GM12878 (cell line): Measurements from ENCODE around the gene FOLR3. TPM values are rescaled to one million over a fixed set of nuclear protein-coding genes. Genes with fewer than 3 reads are reported as not detected.

Experiments
- ATAC-seq: fragments of 200-7000 bp; cut with Tn5 transposase; 3 replicates; pipeline ENCODE4 v1.9.1; 2020; ENCODE audit warnings: mild to moderate bottlenecking, moderate library complexity
- BruUV-seq: library from RNA; stranded (reverse); fragments of 400-500 nt; replicated peaks from 2 replicates; lab custom pipeline; 2021; lab: Mats Ljungman, UMichigan
- CTCF ChIA-PET: fragments of 300-600 bp; sonication (Branson Sonifier 250); formaldehyde crosslinking; extraction: SDS; loops from one replicate; lab custom pipeline; 2021; ENCODE audit warnings: inconsistent platforms; lab: Yijun Ruan, JAX
- POLR2A ChIA-PET: fragments of 350-600 bp; formaldehyde crosslinking; extraction: SDS; loops from one replicate; lab custom pipeline; 2021; ENCODE audit warnings: inconsistent platforms; lab: Charles Lee
- RAD21 ChIA-PET: fragments of 300-600 bp; sonication (Branson Sonifier 250); formaldehyde crosslinking; loops from one replicate; lab custom pipeline; 2023; ENCODE audit warnings: antibody characterized with exemption; ENCODE audit not compliant: unreplicated experiment; lab: Charles Lee
- SMC1A ChIA-PET: fragments of 300-600 bp; sonication (Branson Sonifier 250); formaldehyde crosslinking; loops from one replicate; lab custom pipeline; 2023; ENCODE audit not compliant: unreplicated experiment, uncharacterized antibody; lab: Charles Lee
- DNase-seq: peaks from one replicate; pipeline ENCODE4 v3.0.0-alpha.2; 2011; ENCODE audit warnings: low read depth, low spot score
- FAIRE-seq: peaks from 3 replicates; lab custom pipeline; 2011; peaks lifted over from hg19 to GRCh38; lab: Jason Lieb, UNC
- H2AFZ ChIP-seq: 2 replicates; pipeline ENCODE4 v1.6.0; 2011; ENCODE audit warnings: low read depth, low read length, control low read depth; ENCODE audit not compliant: control insufficient read depth
- H3K27ac ChIP-seq: 2 replicates; pipeline ENCODE4 v1.5.1; 2011; ENCODE audit warnings: control low read depth; ENCODE audit not compliant: control insufficient read depth, insufficient read depth
- H3K27me3 ChIP-seq, 2 experiments: replicated peaks in 1 of 2; 2 replicates each; pipeline versions ENCODE4 v1.6.0 to v1.6.1; 2011; ENCODE audit warnings: low read length in 1 of 2; ENCODE audit not compliant: control insufficient read depth in 2 of 2, insufficient read depth in 2 of 2
- H3K36me3 ChIP-seq, 2 experiments: 2 replicates each; pipeline ENCODE4 v1.5.1; 2011; ENCODE audit warnings: low read length in 1 of 2; ENCODE audit not compliant: control insufficient read depth in 2 of 2, insufficient read depth in 2 of 2
- H3K4me1 ChIP-seq: 2 replicates; pipeline ENCODE4 v1.6.1; 2011; ENCODE audit warnings: mild to moderate bottlenecking, low read length, moderate library complexity, mixed read lengths; ENCODE audit not compliant: control insufficient read depth, insufficient read depth
- H3K4me2 ChIP-seq: 2 replicates; pipeline ENCODE4 v1.6.0; 2011; ENCODE audit warnings: control low read depth; ENCODE audit not compliant: control insufficient read depth, insufficient read depth
- H3K4me3 ChIP-seq: fragments of 200-600 bp; sonication (generic); 2 replicates; pipeline ENCODE4 v1.5.1; 2016
- H3K79me2 ChIP-seq: 2 replicates; pipeline ENCODE4 v1.6.0; 2011; ENCODE audit warnings: low read length; ENCODE audit not compliant: control insufficient read depth, insufficient read depth
- H3K9ac ChIP-seq: 2 replicates; pipeline ENCODE4 v1.8.0; 2011; ENCODE audit warnings: low read length, control low read depth, mixed read lengths; ENCODE audit not compliant: control insufficient read depth, insufficient read depth
- H3K9me3 ChIP-seq: replicated peaks from 3 replicates; pipeline ENCODE4 v1.5.1; 2011; ENCODE audit warnings: mild to moderate bottlenecking, low read length; ENCODE audit not compliant: control insufficient read depth, insufficient read depth
- H4K20me1 ChIP-seq: 2 replicates; pipeline ENCODE4 v1.6.0; 2011; ENCODE audit not compliant: control insufficient read depth, insufficient read depth
- CBFB ChIP-seq: IDR thresholded peaks from 2 replicates; pipeline ENCODE4 v1.6.1; 2016; ENCODE audit warnings: antibody characterized with exemption, low read depth
- JUND ChIP-seq: IDR thresholded peaks from 2 replicates; pipeline ENCODE4 v1.6.1; 2012; ENCODE audit warnings: low read depth, mild to moderate bottlenecking, low read length, improper control_type of control experiment, moderate library complexity
- KAT2A ChIP-seq: conservative IDR thresholded peaks from 2 replicates; pipeline ENCODE4 v1.6.1; 2011; ENCODE audit warnings: low read depth, low read length; ENCODE audit not compliant: control insufficient read depth
- LARP7 ChIP-seq: fragments of 450-650 bp; IDR thresholded peaks from 2 replicates; pipeline ENCODE4 v1.6.1; 2017; ENCODE audit warnings: mild to moderate bottlenecking
- MEF2A ChIP-seq: IDR thresholded peaks from 2 replicates; pipeline ENCODE4 v1.6.1; 2011; ENCODE audit warnings: low read depth, mild to moderate bottlenecking, low read length, moderate library complexity; ENCODE audit not compliant: insufficient read depth
- MYB ChIP-seq: fragments of 150-350 bp; IDR thresholded peaks from 2 replicates; pipeline ENCODE4 v1.6.1; 2014; ENCODE audit warnings: mild to moderate bottlenecking, low read depth, low read length, borderline replicate concordance
- NR2F1 ChIP-seq: fragments of 450-650 bp; conservative IDR thresholded peaks from 2 replicates; pipeline ENCODE4 v1.6.1; 2017; ENCODE audit warnings: mild to moderate bottlenecking
- RBBP5 ChIP-seq: fragments of 200-600 bp; sonication (generic); conservative IDR thresholded peaks from 2 replicates; pipeline ENCODE4 v1.6.1; 2016
- RFX5 ChIP-seq: IDR thresholded peaks from 2 replicates; pipeline ENCODE4 v1.6.1; 2011; ENCODE audit warnings: low read depth, low read length, improper control_type of control experiment
- TAF1 ChIP-seq: IDR thresholded peaks from 2 replicates; pipeline ENCODE4 v1.6.1; 2011; ENCODE audit warnings: mild to moderate bottlenecking, low read depth, low read length, borderline replicate concordance
- WGBS: methylation state at CpG from one replicate; pipeline ENCODE4 v1.1.6; 2016; ENCODE audit warnings: low lambda C conversion rate; ENCODE audit not compliant: insufficient replicate concordance, insufficient coverage; ENCODE audit errors: missing lambda C conversion rate; 5-methylcytosine and 5-hydroxymethylcytosine counted together
- in situ Hi-C: fragments of 300-500 bp; cut with MboI; formaldehyde crosslinking; loops from 9 replicates; pipeline ENCODE4 v1.14.3; 2018; ENCODE audit warnings: mixed read lengths
- intact Hi-C: fragments of 100-400 bp; cut with micrococcal nuclease; formaldehyde crosslinking; loops from one replicate; pipeline ENCODE4 v1.14.2; 2022; ENCODE audit not compliant: unreplicated experiment
- polyA plus RNA-seq, 11 experiments: library from polyadenylated mRNA; depleted of rRNA in 4 of 11; unstranded in 6 of 11; stranded (reverse) in 5 of 11; fragments of >200 nt; fragmentation: Nextera tagmentation in 4 of 11; fragmentation: Illumina TruSeq in 1 of 11; extraction: Ambion mirVana in 4 of 11; extraction: Trizol in 1 of 11; gene quantifications; 1 replicate in 1 of 11; 2 replicates in 10 of 11; pipeline versions ENCODE4 v1.2.1 to v1.2.3, GENCODE V29; 2011 to 2016; ENCODE audit warnings: inconsistent platforms in 2 of 11, missing spikeins in 2 of 11, low read depth in 1 of 11
- total RNA-seq, 4 experiments: library from RNA; depleted of rRNA in 3 of 4; stranded (reverse); fragments of >200 nt in 3 of 4; fragmentation: Illumina TruSeq in 1 of 4; extraction: Trizol in 1 of 4; gene quantifications; 2 replicates each; pipeline versions ENCODE4 v1.2.1 to v1.2.3, GENCODE V29; 2013 to 2021
- TF ChIP-seq, protein P1 (sequence below): fragments of 450-650 bp; IDR thresholded peaks from 2 replicates; pipeline ENCODE4 v1.6.1; 2018; ENCODE audit warnings: mild to moderate bottlenecking, low read depth, moderate library complexity; ENCODE audit not compliant: partially characterized antibody
- TF ChIP-seq, protein P2 (sequence below): IDR thresholded peaks from 2 replicates; pipeline ENCODE4 v1.6.1; 2012; ENCODE audit warnings: low read length, inconsistent platforms
- TF ChIP-seq, protein P3 (sequence below): fragments of 450-650 bp; IDR thresholded peaks from 2 replicates; pipeline ENCODE4 v1.6.1; 2017; ENCODE audit warnings: mild to moderate bottlenecking, low read depth, inconsistent platforms; ENCODE audit not compliant: poor library complexity, severe bottlenecking

Gene FOLR3
- total and polyA plus RNA-seq, 10 of the 15 experiments (the other 5 are each of a cell fraction or from before 2014, with no cell fraction given), result not detected

- ChIA-PET POLR2A (no interaction called here), CTCF (no interaction called here), SMC1A (no interaction called here), RAD21 (no interaction called here)
- in situ Hi-C loops, result no loop called here
- no peak for DNase-seq
- H3K79me2 ChIP-seq, result no peaks in the 10 kb centered on the region
- no peak for ATAC-seq
- intact Hi-C loops, result no loop called here
- H3K27ac ChIP-seq, result no peak overlapping the region
- H3K36me3 ChIP-seq, result no peaks in the 10 kb centered on the region
- no peak overlapping the region for H2AFZ ChIP-seq
- peaks cover 0 to 2% of the 10 kb centered on the region in 2 experiments; a peak in 2 of 4 replicates for H3K27me3 ChIP-seq
- H3K4me3 ChIP-seq, result no peak overlapping the region
- BruUV-seq, result no TSS peak
- H3K4me2 ChIP-seq, result no peak overlapping the region
- WGBS, result 39% methylated on average over 6 of the region's 6 CpGs
- H3K9me3 ChIP-seq, result no peaks in the 10 kb centered on the region
- H4K20me1 ChIP-seq, result no peaks in the 10 kb centered on the region
- peaks cover 5% of the 10 kb centered on the region; the same call in 1 of the 2 replicates for H3K4me1 ChIP-seq
- no peak overlapping the region for H3K9ac ChIP-seq
- TF ChIP-seq JUND (no peak), CBFB (no peak), LARP7 (no peak), MYB (no peak), NR2F1 (no peak), TAF1 (no peak), RBBP5 (no peak), KAT2A (no peak), MEF2A (no peak), RFX5 (no peak)
- TF ChIP-seq, protein P1, sequence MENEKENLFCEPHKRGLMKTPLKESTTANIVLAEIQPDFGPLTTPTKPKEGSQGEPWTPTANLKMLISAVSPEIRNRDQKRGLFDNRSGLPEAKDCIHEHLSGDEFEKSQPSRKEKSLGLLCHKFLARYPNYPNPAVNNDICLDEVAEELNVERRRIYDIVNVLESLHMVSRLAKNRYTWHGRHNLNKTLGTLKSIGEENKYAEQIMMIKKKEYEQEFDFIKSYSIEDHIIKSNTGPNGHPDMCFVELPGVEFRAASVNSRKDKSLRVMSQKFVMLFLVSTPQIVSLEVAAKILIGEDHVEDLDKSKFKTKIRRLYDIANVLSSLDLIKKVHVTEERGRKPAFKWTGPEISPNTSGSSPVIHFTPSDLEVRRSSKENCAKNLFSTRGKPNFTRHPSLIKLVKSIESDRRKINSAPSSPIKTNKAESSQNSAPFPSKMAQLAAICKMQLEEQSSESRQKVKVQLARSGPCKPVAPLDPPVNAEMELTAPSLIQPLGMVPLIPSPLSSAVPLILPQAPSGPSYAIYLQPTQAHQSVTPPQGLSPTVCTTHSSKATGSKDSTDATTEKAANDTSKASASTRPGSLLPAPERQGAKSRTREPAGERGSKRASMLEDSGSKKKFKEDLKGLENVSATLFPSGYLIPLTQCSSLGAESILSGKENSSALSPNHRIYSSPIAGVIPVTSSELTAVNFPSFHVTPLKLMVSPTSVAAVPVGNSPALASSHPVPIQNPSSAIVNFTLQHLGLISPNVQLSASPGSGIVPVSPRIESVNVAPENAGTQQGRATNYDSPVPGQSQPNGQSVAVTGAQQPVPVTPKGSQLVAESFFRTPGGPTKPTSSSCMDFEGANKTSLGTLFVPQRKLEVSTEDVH, result no peak
- TF ChIP-seq, protein P2, sequence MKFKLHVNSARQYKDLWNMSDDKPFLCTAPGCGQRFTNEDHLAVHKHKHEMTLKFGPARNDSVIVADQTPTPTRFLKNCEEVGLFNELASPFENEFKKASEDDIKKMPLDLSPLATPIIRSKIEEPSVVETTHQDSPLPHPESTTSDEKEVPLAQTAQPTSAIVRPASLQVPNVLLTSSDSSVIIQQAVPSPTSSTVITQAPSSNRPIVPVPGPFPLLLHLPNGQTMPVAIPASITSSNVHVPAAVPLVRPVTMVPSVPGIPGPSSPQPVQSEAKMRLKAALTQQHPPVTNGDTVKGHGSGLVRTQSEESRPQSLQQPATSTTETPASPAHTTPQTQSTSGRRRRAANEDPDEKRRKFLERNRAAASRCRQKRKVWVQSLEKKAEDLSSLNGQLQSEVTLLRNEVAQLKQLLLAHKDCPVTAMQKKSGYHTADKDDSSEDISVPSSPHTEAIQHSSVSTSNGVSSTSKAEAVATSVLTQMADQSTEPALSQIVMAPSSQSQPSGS, result no peak
- TF ChIP-seq, protein P3, sequence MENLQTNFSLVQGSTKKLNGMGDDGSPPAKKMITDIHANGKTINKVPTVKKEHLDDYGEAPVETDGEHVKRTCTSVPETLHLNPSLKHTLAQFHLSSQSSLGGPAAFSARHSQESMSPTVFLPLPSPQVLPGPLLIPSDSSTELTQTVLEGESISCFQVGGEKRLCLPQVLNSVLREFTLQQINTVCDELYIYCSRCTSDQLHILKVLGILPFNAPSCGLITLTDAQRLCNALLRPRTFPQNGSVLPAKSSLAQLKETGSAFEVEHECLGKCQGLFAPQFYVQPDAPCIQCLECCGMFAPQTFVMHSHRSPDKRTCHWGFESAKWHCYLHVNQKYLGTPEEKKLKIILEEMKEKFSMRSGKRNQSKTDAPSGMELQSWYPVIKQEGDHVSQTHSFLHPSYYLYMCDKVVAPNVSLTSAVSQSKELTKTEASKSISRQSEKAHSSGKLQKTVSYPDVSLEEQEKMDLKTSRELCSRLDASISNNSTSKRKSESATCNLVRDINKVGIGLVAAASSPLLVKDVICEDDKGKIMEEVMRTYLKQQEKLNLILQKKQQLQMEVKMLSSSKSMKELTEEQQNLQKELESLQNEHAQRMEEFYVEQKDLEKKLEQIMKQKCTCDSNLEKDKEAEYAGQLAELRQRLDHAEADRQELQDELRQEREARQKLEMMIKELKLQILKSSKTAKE, result no peak
- FAIRE-seq, result no peak
Observed at GRCh38 chr11:72177656-72178055, 42.1 kb downstream of the FOLR3 start.
